Neural progenitor cell (in vitro differentiated cells): ENCODE data around the gene NACA2.

Experiments used
- EZH2 ChIP-seq: fragments of 200-600 bp; sonication (generic); IDR thresholded peaks from 2 replicates; pipeline ENCODE4 v1.6.1; 2017; ENCODE audit warnings: antibody characterized with exemption, mild to moderate bottlenecking, moderate library complexity
- EZH2phosphoT487 ChIP-seq: fragments of 200-600 bp; sonication (generic); IDR thresholded peaks from 2 replicates; pipeline ENCODE4 v1.6.1; 2017; ENCODE audit warnings: antibody characterized with exemption
- TF ChIP-seq, protein P1 (sequence below): fragments of 200-600 bp; sonication (generic); IDR thresholded peaks from 2 replicates; pipeline ENCODE4 v1.5.1; 2017; ENCODE audit warnings: antibody characterized with exemption, mild to moderate bottlenecking

DNA sequence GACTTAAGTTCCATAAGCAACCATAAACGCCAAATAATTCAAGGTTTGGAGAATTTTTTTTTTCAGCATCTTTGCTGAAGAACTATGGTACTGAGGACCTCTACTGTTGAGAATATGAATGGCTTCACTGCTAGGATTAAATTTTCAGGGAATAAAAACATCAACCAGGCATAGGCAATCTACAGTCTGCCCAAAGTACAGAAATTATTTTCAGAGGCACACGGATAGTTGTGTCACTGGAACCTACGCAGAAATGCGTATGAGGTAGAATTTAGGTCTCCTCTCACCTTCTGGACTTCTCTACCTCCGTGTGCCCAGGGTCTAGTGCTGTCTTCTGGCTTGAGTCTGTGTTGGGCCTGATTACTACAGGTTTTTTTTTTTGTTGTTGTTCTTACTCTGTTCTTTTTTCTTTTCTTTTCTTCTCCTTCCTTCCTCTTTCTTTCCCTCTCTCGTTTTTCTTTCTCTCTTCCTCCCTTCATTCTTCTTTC is 39.7 kb downstream of the NACA2 start:
- TF ChIP-seq, protein P1, sequence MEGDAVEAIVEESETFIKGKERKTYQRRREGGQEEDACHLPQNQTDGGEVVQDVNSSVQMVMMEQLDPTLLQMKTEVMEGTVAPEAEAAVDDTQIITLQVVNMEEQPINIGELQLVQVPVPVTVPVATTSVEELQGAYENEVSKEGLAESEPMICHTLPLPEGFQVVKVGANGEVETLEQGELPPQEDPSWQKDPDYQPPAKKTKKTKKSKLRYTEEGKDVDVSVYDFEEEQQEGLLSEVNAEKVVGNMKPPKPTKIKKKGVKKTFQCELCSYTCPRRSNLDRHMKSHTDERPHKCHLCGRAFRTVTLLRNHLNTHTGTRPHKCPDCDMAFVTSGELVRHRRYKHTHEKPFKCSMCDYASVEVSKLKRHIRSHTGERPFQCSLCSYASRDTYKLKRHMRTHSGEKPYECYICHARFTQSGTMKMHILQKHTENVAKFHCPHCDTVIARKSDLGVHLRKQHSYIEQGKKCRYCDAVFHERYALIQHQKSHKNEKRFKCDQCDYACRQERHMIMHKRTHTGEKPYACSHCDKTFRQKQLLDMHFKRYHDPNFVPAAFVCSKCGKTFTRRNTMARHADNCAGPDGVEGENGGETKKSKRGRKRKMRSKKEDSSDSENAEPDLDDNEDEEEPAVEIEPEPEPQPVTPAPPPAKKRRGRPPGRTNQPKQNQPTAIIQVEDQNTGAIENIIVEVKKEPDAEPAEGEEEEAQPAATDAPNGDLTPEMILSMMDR, result peak; percentile 74
- TF ChIP-seq EZH2phosphoT487 (no peak), EZH2 (no peak)
